Measurements from ENCODE around the gene TUBB2B. TPM values are rescaled to one million over a fixed set of nuclear protein-coding genes. Genes with fewer than 3 reads are reported as not detected.
"Not testable (repeated sequence)": the region's sequence is repeated elsewhere in the genome, so short reads cannot be mapped to it uniquely, and the experiment has no call there.

The TUBB2B gene
- total RNA-seq, 1 donor from 2014 or later, result 158 TPM

DNA sequence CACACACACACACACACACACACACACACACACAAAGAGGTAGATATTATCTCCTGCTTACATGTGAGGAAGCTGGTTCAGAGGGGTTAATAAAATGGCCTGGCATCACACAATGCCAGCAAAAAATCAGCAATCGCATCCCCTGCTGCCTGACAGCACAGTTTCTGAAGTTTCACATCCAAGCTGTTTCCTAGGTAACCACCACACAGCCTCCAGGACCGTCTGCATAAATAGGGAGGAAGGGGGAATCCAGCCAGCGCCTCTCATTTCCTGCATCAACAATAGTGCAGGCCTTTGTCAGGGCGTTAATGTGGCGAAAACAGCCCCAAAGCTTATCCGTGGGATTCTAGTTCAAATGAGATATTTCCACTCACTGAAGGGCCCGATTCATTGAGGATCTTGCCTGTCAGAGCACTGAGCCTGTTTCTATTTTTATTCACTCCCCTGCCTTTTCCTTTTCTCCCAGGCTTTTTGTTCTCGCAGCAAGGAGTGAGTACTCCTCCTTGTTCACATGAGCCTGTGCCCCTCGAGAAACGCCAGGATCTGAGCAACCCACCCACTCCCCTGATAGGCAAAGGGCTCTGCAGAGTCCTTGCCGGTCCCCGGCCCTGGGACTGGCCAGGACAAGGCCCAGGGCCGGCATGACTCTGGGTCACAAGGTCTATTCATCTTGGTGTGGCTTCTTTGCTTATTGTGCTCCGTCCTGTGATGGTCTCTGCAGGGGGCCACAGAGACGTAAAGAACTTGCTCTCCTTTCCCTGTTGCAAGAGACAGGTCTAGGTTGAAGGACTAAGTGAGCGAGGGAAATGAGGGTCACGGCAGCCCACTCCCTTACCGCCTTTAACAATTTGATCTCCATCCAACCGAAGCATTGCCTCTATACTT is 32.7 kb downstream of the TUBB2B start:
- no peaks in the 10 kb centered on the region for H3K36me3 Mint-ChIP-seq
- no peaks in the 10 kb centered on the region for H3K4me1 Mint-ChIP-seq (ENCODE audit: unreplicated experiment)
- TF ChIP-seq CTCF (conservative IDR thresholded peaks at IDR 0.05), result no peak
- no peaks in the 10 kb centered on the region for H3K9me3 Mint-ChIP-seq
- H3K27ac Mint-ChIP-seq, result no peak overlapping the region
- no peaks in the 10 kb centered on the region for H3K27me3 Mint-ChIP-seq
- H3K4me3 Mint-ChIP-seq, result no peak overlapping the region
- DNase-seq (ENCODE audit: extremely low spot score, unreplicated experiment), result no peak

- H3K9me3 Mint-ChIP-seq, result no peaks in the 10 kb centered on the region
- H3K27ac Mint-ChIP-seq, result no peak overlapping the region
- H3K4me3 Mint-ChIP-seq, result no peak overlapping the region
- H3K27me3 Mint-ChIP-seq, result no peaks in the 10 kb centered on the region
- no peak for DNase-seq (ENCODE audit: extremely low spot score, unreplicated experiment)
- no peaks in the 10 kb centered on the region for H3K36me3 Mint-ChIP-seq
- TF ChIP-seq CTCF (conservative IDR thresholded peaks at IDR 0.05), result no peak
- H3K4me1 Mint-ChIP-seq (ENCODE audit: unreplicated experiment), result no peaks in the 10 kb centered on the region
Observed at GRCh38 chr6:3193102-3193849, 34.2 kb downstream of the TUBB2B start.

DNA sequence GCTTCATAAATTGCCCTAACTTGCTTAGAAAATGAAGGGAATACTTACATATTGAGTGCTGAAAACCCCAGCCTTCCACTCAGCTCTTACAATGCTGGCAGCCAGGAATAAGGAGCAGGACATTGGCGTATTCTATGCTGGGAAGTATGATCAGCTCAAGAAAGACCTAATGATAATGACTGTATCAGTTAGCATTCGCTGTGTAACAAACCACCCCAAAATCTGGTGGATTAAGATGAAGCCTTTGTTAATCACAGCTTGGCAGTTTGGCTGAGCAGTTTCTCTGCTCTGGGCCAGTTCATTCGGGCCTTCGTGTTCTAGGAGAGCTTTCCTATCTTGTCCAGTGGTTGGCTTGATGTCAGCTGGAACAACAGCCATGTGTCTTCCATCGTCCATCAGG is 36.7 kb downstream of the TUBB2B start:
- Mint-ChIP-seq H3K27me3 (peaks cover 3% of the 10 kb centered on the region), H3K27ac (no peak overlapping the region), H3K9me3 (no peaks in the 10 kb centered on the region), H3K36me3 (no peaks in the 10 kb centered on the region), H3K4me1 (ENCODE audit: unreplicated experiment) (no peaks in the 10 kb centered on the region), H3K4me3 (no peak overlapping the region)
- no peak for DNase-seq (ENCODE audit: extremely low spot score, unreplicated experiment)
- TF ChIP-seq CTCF (conservative IDR thresholded peaks at IDR 0.05), result no peak

DNA sequence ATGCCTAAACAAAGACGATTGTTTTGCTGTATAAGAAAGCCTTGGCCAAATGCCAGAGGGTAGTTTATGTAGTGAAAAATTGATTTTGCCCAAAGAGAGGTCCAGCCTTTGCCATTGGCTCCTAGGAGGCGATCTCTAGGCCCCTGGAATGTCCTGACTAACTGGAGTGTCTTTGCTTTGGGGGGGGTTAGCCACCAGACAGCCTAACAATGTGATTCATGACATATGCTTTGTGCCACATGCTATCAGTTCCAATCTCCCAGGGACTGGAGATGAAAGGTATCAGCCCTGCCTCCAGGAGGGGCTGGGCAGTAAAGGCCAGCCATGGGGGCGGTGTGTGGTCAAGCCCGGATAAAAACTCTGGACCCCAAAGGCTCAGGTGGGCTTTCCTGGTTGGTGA is 37.4 kb downstream of the TUBB2B start:
- no peaks in the 10 kb centered on the region for H3K36me3 Mint-ChIP-seq
- DNase-seq (ENCODE audit: extremely low spot score, unreplicated experiment), result no peak
- TF ChIP-seq CTCF (conservative IDR thresholded peaks at IDR 0.05), result no peak
- H3K9me3 Mint-ChIP-seq, result no peaks in the 10 kb centered on the region
- H3K27ac Mint-ChIP-seq, result no peak overlapping the region
- H3K4me1 Mint-ChIP-seq (ENCODE audit: unreplicated experiment), result no peaks in the 10 kb centered on the region
- H3K27me3 Mint-ChIP-seq, result peaks cover 3% of the 10 kb centered on the region
- no peak overlapping the region for H3K4me3 Mint-ChIP-seq

GRCh38 chr6:3189192-3189591 is 38.3 kb downstream of the TUBB2B start:
- not testable (repeated sequence) for H3K4me1 Mint-ChIP-seq (ENCODE audit: unreplicated experiment); H3K4me3 Mint-ChIP-seq; DNase-seq (ENCODE audit: extremely low spot score, unreplicated experiment); H3K9me3 Mint-ChIP-seq; H3K27ac Mint-ChIP-seq; H3K36me3 Mint-ChIP-seq; H3K27me3 Mint-ChIP-seq

DNA sequence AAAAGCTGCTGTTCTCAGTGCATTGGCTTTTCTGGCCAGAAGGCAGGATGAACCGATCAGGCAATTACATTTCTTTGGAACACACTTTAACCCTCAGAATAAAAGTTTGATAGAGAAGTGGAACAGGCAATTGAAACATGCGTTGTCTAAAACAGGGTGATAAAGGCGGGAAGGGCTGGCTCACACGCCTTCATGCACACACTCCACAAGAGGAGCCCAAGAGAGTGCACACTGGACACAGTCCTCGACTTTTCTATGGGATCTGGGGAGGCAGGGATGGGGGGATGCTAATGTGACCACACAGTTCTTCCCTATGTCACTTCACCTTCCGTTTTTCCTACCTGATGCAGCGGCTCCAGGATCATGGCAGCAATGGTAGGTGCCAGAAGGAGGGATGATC is 39.2 kb downstream of the TUBB2B start:
- Mint-ChIP-seq H3K27ac (no peak overlapping the region), H3K4me3 (no peak overlapping the region), H3K9me3 (no peaks in the 10 kb centered on the region), H3K36me3 (no peaks in the 10 kb centered on the region), H3K4me1 (ENCODE audit: unreplicated experiment) (no peaks in the 10 kb centered on the region), H3K27me3 (peaks cover 3% of the 10 kb centered on the region)
- DNase-seq (ENCODE audit: extremely low spot score, unreplicated experiment), result no peak
- no peak for TF ChIP-seq CTCF (conservative IDR thresholded peaks at IDR 0.05)
